ENCODE measurements around the gene SART1.
A peak's percentile ranks its signal among the peaks of the same experiment; 100 is the strongest.

SART1 gene

GRCh38 chr11:65983589-65983987 lies 22.1 kb downstream of the SART1 start:
- Histone ChIP-seq H3K27me3 (ENCODE audit: control insufficient read depth in 5 of 5, insufficient read depth in 4 of 5, low read length in 5 of 5) (no peaks in the 10 kb centered on the region), H3K9me3 (ENCODE audit: control insufficient read depth in 5 of 5, low read length in 5 of 5) (no peaks in the 10 kb centered on the region), H3K9ac (ENCODE audit: low read length in 5 of 5) (no peak overlapping the region), H3K4me1 (ENCODE audit: control insufficient read depth in 5 of 5, insufficient read depth in 5 of 5, low read length in 5 of 5) (no peaks in the 10 kb centered on the region), H3K27ac (ENCODE audit: low read depth, low read length) (no peak overlapping the region), H3K36me3 (ENCODE audit: control insufficient read depth in 5 of 5, insufficient read depth in 5 of 5, low read length in 5 of 5) (peaks cover 0 to 17% (median 10%) of the 10 kb centered on the region in 5 donors), H3K4me3 (ENCODE audit: low read depth in 1 of 5, low read length in 5 of 5) (no peak overlapping the region)

GRCh38 chr11:65987336-65987735 lies 25.8 kb downstream of the SART1 start:
- no peaks in the 10 kb centered on the region for H3K27me3 ChIP-seq (ENCODE audit: control insufficient read depth in 5 of 5, insufficient read depth in 4 of 5, low read length in 5 of 5)
- H3K27ac ChIP-seq (ENCODE audit: low read depth, low read length) = no peak overlapping the region
- peaks cover 0 to 2% (median 0%) of the 10 kb centered on the region in 5 donors for H3K36me3 ChIP-seq (ENCODE audit: control insufficient read depth in 5 of 5, insufficient read depth in 5 of 5, low read length in 5 of 5)
- no peaks in the 10 kb centered on the region for H3K4me1 ChIP-seq (ENCODE audit: control insufficient read depth in 5 of 5, insufficient read depth in 5 of 5, low read length in 5 of 5)
- no peaks in the 10 kb centered on the region for H3K9me3 ChIP-seq (ENCODE audit: control insufficient read depth in 5 of 5, low read length in 5 of 5)
- H3K9ac ChIP-seq (ENCODE audit: low read length in 5 of 5) = peak overlapping the region in 1 of 5 donors; percentile 30
- no peak overlapping the region for H3K4me3 ChIP-seq (ENCODE audit: low read depth in 1 of 5, low read length in 5 of 5)

GRCh38 chr11:65988791-65989592 lies 27.5 kb downstream of the SART1 start:
- Histone ChIP-seq H3K27me3 (ENCODE audit: control insufficient read depth in 5 of 5, insufficient read depth in 4 of 5, low read length in 5 of 5) (no peaks in the 10 kb centered on the region), H3K9me3 (ENCODE audit: control insufficient read depth in 5 of 5, low read length in 5 of 5) (no peaks in the 10 kb centered on the region), H3K36me3 (ENCODE audit: control insufficient read depth in 5 of 5, insufficient read depth in 5 of 5, low read length in 5 of 5) (peaks cover 0 to 2% (median 0%) of the 10 kb centered on the region in 5 donors), H3K4me3 (ENCODE audit: low read depth in 1 of 5, low read length in 5 of 5) (no peak overlapping the region), H3K4me1 (ENCODE audit: control insufficient read depth in 5 of 5, insufficient read depth in 5 of 5, low read length in 5 of 5) (no peaks in the 10 kb centered on the region), H3K9ac (ENCODE audit: low read length in 5 of 5) (no peak overlapping the region), H3K27ac (ENCODE audit: low read depth, low read length) (no peak overlapping the region)

- Histone ChIP-seq H3K9ac (ENCODE audit: low read length in 5 of 5) (no peak overlapping the region), H3K27me3 (ENCODE audit: control insufficient read depth in 5 of 5, insufficient read depth in 4 of 5, low read length in 5 of 5) (no peaks in the 10 kb centered on the region), H3K9me3 (ENCODE audit: control insufficient read depth in 5 of 5, low read length in 5 of 5) (no peaks in the 10 kb centered on the region), H3K36me3 (ENCODE audit: control insufficient read depth in 5 of 5, insufficient read depth in 5 of 5, low read length in 5 of 5) (peaks cover 0 to 6% (median 4%) of the 10 kb centered on the region in 5 donors), H3K4me3 (ENCODE audit: low read depth in 1 of 5, low read length in 5 of 5) (no peak overlapping the region), H3K4me1 (ENCODE audit: control insufficient read depth in 5 of 5, insufficient read depth in 5 of 5, low read length in 5 of 5) (no peaks in the 10 kb centered on the region), H3K27ac (ENCODE audit: low read depth, low read length) (no peak overlapping the region)
Measured at GRCh38 chr11:65992056-65992455, 30.5 kb downstream of the SART1 start.

GRCh38 chr11:65997286-65997685 lies 35.8 kb downstream of the SART1 start:
- no peak overlapping the region for H3K9ac ChIP-seq (ENCODE audit: low read length in 5 of 5)
- H3K4me3 ChIP-seq (ENCODE audit: low read depth in 1 of 5, low read length in 5 of 5) = no peak overlapping the region
- H3K27ac ChIP-seq (ENCODE audit: low read depth, low read length) = no peak overlapping the region
- peaks cover 10 to 40% (median 36%) of the 10 kb centered on the region in 5 donors for H3K36me3 ChIP-seq (ENCODE audit: control insufficient read depth in 5 of 5, insufficient read depth in 5 of 5, low read length in 5 of 5)
- H3K27me3 ChIP-seq (ENCODE audit: control insufficient read depth in 5 of 5, insufficient read depth in 4 of 5, low read length in 5 of 5) = no peaks in the 10 kb centered on the region
- H3K4me1 ChIP-seq (ENCODE audit: control insufficient read depth in 5 of 5, insufficient read depth in 5 of 5, low read length in 5 of 5) = peaks cover 2 to 18% (median 13%) of the 10 kb centered on the region in 5 donors
- H3K9me3 ChIP-seq (ENCODE audit: control insufficient read depth in 5 of 5, low read length in 5 of 5) = no peaks in the 10 kb centered on the region

GRCh38 chr11:66001942-66002647 lies 40.6 kb downstream of the SART1 start, which contains the start of the genes BANF1 and EIF1AD:
Gene BANF1 (plus strand): TSS chr11:66002503. CDS start chr11:66003251, 748 bp downstream.
Gene EIF1AD (minus strand): TSS chr11:66002157. CDS start chr11:66000389, 1,768 bp downstream.
- H3K27ac ChIP-seq (ENCODE audit: low read depth, low read length) = peak within 1 kb of the TSS; percentile 98
- no peaks in the 10 kb centered on the region for H3K27me3 ChIP-seq (ENCODE audit: control insufficient read depth in 5 of 5, insufficient read depth in 4 of 5, low read length in 5 of 5)
- H3K9ac ChIP-seq (ENCODE audit: low read length in 5 of 5) = peak within 1 kb of the TSS; percentile 86 to 99 (median 98)
- H3K4me1 ChIP-seq (ENCODE audit: control insufficient read depth in 5 of 5, insufficient read depth in 5 of 5, low read length in 5 of 5) = peaks cover 2 to 27% (median 21%) of the 10 kb centered on the region in 5 donors
- peaks cover 10 to 51% (median 47%) of the 10 kb centered on the region in 5 donors for H3K36me3 ChIP-seq (ENCODE audit: control insufficient read depth in 5 of 5, insufficient read depth in 5 of 5, low read length in 5 of 5)
- H3K4me3 ChIP-seq (ENCODE audit: low read depth in 1 of 5, low read length in 5 of 5) = peak within 1 kb of the TSS; percentile 77 to 100 (median 97)
- H3K9me3 ChIP-seq (ENCODE audit: control insufficient read depth in 5 of 5, low read length in 5 of 5) = no peaks in the 10 kb centered on the region

- Histone ChIP-seq H3K27ac (ENCODE audit: low read depth, low read length) (peak overlapping the region; percentile 98), H3K9me3 (ENCODE audit: control insufficient read depth in 5 of 5, low read length in 5 of 5) (no peaks in the 10 kb centered on the region), H3K4me1 (ENCODE audit: control insufficient read depth in 5 of 5, insufficient read depth in 5 of 5, low read length in 5 of 5) (peaks cover 2 to 27% (median 21%) of the 10 kb centered on the region in 5 donors), H3K27me3 (ENCODE audit: control insufficient read depth in 5 of 5, insufficient read depth in 4 of 5, low read length in 5 of 5) (no peaks in the 10 kb centered on the region), H3K36me3 (ENCODE audit: control insufficient read depth in 5 of 5, insufficient read depth in 5 of 5, low read length in 5 of 5) (peaks cover 7 to 44% (median 40%) of the 10 kb centered on the region in 5 donors), H3K4me3 (ENCODE audit: low read depth in 1 of 5, low read length in 5 of 5) (peak overlapping the region; percentile 77 to 100 (median 97)), H3K9ac (ENCODE audit: low read length in 5 of 5) (peak overlapping the region in 4 of 5 donors; percentile 86 to 98 (median 92))
Measured at GRCh38 chr11:66002648-66003225, 41.2 kb downstream of the SART1 start.

- no peaks in the 10 kb centered on the region for H3K27me3 ChIP-seq (ENCODE audit: control insufficient read depth in 5 of 5, insufficient read depth in 4 of 5, low read length in 5 of 5)
- H3K9me3 ChIP-seq (ENCODE audit: control insufficient read depth in 5 of 5, low read length in 5 of 5) = no peaks in the 10 kb centered on the region
- H3K27ac ChIP-seq (ENCODE audit: low read depth, low read length) = peak overlapping the region; percentile 98
- H3K4me3 ChIP-seq (ENCODE audit: low read depth in 1 of 5, low read length in 5 of 5) = peak overlapping the region in 4 of 5 donors; percentile 77 to 100 (median 96)
- H3K9ac ChIP-seq (ENCODE audit: low read length in 5 of 5) = peak overlapping the region in 4 of 5 donors; percentile 51 to 97 (median 86)
- peaks cover 2 to 27% (median 21%) of the 10 kb centered on the region in 5 donors for H3K4me1 ChIP-seq (ENCODE audit: control insufficient read depth in 5 of 5, insufficient read depth in 5 of 5, low read length in 5 of 5)
- peaks cover 6 to 39% (median 35%) of the 10 kb centered on the region in 5 donors for H3K36me3 ChIP-seq (ENCODE audit: control insufficient read depth in 5 of 5, insufficient read depth in 5 of 5, low read length in 5 of 5)
Measured at GRCh38 chr11:66003291-66003690, 41.8 kb downstream of the SART1 start.

- Histone ChIP-seq H3K27ac (ENCODE audit: low read depth, low read length) (no peak overlapping the region), H3K36me3 (ENCODE audit: control insufficient read depth in 5 of 5, insufficient read depth in 5 of 5, low read length in 5 of 5) (peaks cover under 1 to 30% (median 26%) of the 10 kb centered on the region in 5 donors), H3K9ac (ENCODE audit: low read length in 5 of 5) (peak overlapping the region in 1 of 5 donors; percentile 26)
Measured at GRCh38 chr11:66004186-66004585, 42.7 kb downstream of the SART1 start.

More at GRCh38 chr11:66004186-66004585, 42.7 kb downstream of the SART1 start:
- Histone ChIP-seq H3K27me3 (ENCODE audit: control insufficient read depth in 5 of 5, insufficient read depth in 4 of 5, low read length in 5 of 5) (no peaks in the 10 kb centered on the region), H3K4me3 (ENCODE audit: low read depth in 1 of 5, low read length in 5 of 5) (no peak overlapping the region), H3K4me1 (ENCODE audit: control insufficient read depth in 5 of 5, insufficient read depth in 5 of 5, low read length in 5 of 5) (peaks cover 2 to 27% (median 21%) of the 10 kb centered on the region in 5 donors), H3K9me3 (ENCODE audit: control insufficient read depth in 5 of 5, low read length in 5 of 5) (no peaks in the 10 kb centered on the region)

Data from subcutaneous abdominal adipose tissue (tissue), 5 donors.